GM10266 (cell line): ENCODE data around the gene GPR68.
"Not testable (repeated sequence)": the region's sequence is repeated elsewhere in the genome, so short reads cannot be mapped to it uniquely, and the experiment has no call there.

ENCODE experiments used
- DNase-seq: peaks from one replicate; pipeline ENCODE4 v3.0.0; 2012; ENCODE audit errors: extremely low spot score
- TF ChIP-seq, protein P1 (sequence below): IDR thresholded peaks from 2 replicates; pipeline ENCODE4 v1.5.1; 2012; ENCODE audit warnings: mild to moderate bottlenecking, low read depth; ENCODE audit not compliant: control insufficient read depth, insufficient read depth; ENCODE audit errors: missing control alignments

The GPR68 gene

GRCh38 chr14:91190853-91191252 is 53.7 kb downstream of the GPR68 start:
- TF ChIP-seq, protein P1, sequence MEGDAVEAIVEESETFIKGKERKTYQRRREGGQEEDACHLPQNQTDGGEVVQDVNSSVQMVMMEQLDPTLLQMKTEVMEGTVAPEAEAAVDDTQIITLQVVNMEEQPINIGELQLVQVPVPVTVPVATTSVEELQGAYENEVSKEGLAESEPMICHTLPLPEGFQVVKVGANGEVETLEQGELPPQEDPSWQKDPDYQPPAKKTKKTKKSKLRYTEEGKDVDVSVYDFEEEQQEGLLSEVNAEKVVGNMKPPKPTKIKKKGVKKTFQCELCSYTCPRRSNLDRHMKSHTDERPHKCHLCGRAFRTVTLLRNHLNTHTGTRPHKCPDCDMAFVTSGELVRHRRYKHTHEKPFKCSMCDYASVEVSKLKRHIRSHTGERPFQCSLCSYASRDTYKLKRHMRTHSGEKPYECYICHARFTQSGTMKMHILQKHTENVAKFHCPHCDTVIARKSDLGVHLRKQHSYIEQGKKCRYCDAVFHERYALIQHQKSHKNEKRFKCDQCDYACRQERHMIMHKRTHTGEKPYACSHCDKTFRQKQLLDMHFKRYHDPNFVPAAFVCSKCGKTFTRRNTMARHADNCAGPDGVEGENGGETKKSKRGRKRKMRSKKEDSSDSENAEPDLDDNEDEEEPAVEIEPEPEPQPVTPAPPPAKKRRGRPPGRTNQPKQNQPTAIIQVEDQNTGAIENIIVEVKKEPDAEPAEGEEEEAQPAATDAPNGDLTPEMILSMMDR = no peak
- no peak for DNase-seq

DNA sequence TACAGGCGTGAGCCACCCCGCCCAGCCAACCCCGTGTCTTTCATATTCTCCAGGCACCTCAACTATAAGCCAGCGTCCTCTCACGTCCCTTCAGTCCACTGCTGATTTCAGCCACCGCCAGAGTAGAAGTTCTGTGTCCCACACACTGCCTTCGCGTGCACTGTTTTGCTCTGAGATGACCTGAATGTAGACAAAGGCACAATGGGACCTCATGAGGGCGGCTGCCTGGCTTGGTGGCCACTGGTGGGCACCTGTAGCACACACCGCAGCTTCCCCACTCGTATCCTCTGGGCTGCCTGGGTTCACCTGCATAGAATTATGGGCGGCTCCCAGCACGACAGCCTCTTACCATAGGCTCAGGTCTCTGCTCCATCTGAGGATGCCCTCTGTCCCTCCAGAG is 57.2 kb downstream of the GPR68 start:
- no peak for DNase-seq
- TF ChIP-seq, protein P1 = no peak

DNA sequence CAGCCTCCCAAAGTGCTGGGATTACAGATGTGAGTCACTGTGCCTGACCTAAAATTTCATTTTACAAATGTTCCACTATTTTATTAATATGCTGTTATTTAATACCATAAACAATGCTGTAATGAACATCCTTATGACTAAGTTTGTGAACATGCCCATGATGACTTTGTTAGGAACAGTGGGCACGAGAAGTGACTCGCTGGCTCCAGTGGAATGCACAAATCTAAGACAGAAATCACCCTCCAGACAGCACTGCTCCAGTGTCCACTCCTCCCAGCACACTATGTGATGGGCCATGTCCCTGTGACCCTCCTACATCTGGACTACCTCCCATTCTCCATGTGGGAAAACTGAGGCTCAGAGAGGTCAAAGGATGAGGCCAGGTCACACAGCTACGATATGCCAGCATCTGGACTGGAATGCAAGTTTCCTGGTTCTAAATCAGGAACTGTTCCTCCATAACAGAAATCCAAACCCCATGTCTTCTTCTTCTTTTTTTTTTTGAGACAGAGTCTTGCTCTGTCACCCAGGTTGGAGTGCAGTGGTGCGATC is 57.9 kb downstream of the GPR68 start:
- no peak for DNase-seq
- TF ChIP-seq, protein P1 = no peak

DNA sequence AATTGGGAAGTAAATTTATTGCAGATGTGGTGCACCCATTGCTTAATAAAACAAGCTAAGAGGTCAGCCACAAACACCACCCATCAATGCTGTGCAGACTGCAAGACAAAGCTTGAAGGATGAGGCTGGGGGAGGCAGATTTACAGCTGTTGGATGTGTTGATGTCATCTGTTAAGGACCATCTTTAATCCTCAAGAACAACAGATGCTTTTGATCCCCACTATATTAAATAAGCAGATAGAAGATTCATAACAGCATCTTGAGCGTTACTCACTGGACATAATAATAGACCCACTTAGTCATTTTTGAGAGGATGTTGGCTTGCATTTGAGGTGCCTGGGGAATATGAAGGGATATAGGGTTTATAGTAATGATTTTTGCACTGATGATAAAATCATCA is 58.8 kb downstream of the GPR68 start:
- no peak for DNase-seq

GRCh38 chr14:91184559-91184958 is 59.9 kb downstream of the GPR68 start:
- DNase-seq = no peak
- TF ChIP-seq, protein P1 = no peak

More for the DNA sequence above, 58.8 kb downstream of the GPR68 start:
- TF ChIP-seq, protein P1 = no peak

DNA sequence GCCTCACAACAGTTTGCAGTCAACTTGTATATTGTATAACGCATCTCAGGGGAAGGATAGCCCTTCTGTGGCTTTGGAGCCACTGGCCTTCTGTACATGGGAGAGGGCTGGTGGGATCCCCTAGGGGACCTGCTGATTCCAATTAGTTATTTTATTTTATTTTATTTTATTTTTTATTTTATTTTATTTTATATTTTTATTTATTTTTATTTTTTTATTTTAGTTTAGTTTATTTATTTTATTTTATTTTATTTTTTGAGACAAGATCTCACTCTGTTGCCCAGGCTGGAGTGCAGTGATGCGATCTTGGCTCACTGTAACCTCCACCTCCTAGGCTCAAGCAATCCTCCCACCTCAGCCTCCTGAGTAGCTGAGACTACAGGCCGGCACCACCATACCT is 61.8 kb downstream of the GPR68 start:
- not testable (repeated sequence) for DNase-seq
